Body of pancreas (tissue), 4 donors: ENCODE data around the gene SBK3. TPM values are rescaled to one million over a fixed set of nuclear protein-coding genes. Genes with fewer than 3 reads are reported as not detected.

Experiments
- ATAC-seq: fragments of 150-250 bp; one replicate; pipeline ENCODE4 v1.9.1; 2016
- DNase-seq, 4 donors: peaks; one replicate each; pipeline ENCODE4 v3.0.0-alpha.2; 2019
- H3K27ac ChIP-seq, 4 donors: fragments of 200-600 bp; sonication (generic); 1 replicate in 3 of 4; 2 replicates in 1 of 4; pipeline versions ENCODE4 v1.5.1 to v1.6.1; 2016 to 2019; ENCODE audit warnings: mild to moderate bottlenecking in 1 of 4, mixed read lengths in 1 of 4, moderate library complexity in 1 of 4
- H3K27me3 ChIP-seq, 2 donors: fragments of 200-600 bp; sonication (generic); one replicate each; pipeline ENCODE4 v1.6.0; 2016; ENCODE audit warnings: mild to moderate bottlenecking in 1 of 2
- H3K36me3 ChIP-seq, 2 donors: fragments of 200-600 bp; sonication (generic); replicated peaks in 1 of 2; 2 replicates each; pipeline ENCODE4 v1.5.1; 2016; ENCODE audit warnings: low read depth in 2 of 2; ENCODE audit not compliant: insufficient read depth in 1 of 2
- H3K4me1 ChIP-seq: fragments of 200-600 bp; sonication (generic); one replicate; pipeline ENCODE4 v1.6.0; 2016
- H3K4me3 ChIP-seq, 2 donors: fragments of 200-600 bp; sonication (generic); 1 replicate in 1 of 2; 2 replicates in 1 of 2; pipeline ENCODE4 v1.5.1; 2016 to 2019
- H3K9me3 ChIP-seq, 3 donors: fragments of 200-600 bp; sonication (generic); 1 replicate in 2 of 3; 2 replicates in 1 of 3; pipeline ENCODE4 v1.5.1; 2016
- CTCF ChIP-seq, 7 experiments: fragments of 450-650 bp in 4 of 7; fragments of 200-600 bp in 3 of 7; sonication (generic) in 3 of 7; IDR thresholded peaks; one replicate each; pipeline ENCODE4 v1.5.1; 2016 to 2019; ENCODE audit warnings: antibody characterized with exemption in 7 of 7
- POLR2A ChIP-seq, 3 donors: fragments of 450-650 bp; IDR thresholded peaks; one replicate each; pipeline ENCODE4 v1.6.1; 2016; ENCODE audit warnings: antibody characterized with exemption in 3 of 3, mild to moderate bottlenecking in 2 of 3
- WGBS, 2 donors: methylation state at CpG; one replicate each; pipeline ENCODE4 v1.1.5; 2017; 5-methylcytosine and 5-hydroxymethylcytosine counted together
- intact Hi-C: fragments of 100-400 bp; cut with DNase I; formaldehyde crosslinking; loops from one replicate; pipeline ENCODE4 v1.15.1; 2023
- total RNA-seq, 2 donors: library from RNA; depleted of rRNA; stranded (reverse); fragments of >200 nt; gene quantifications; one replicate each; pipeline ENCODE4 v1.1.0, GENCODE V29; 2016

The SBK3 gene
- total RNA-seq, 2 donors from 2014 or later: not detected

- Histone ChIP-seq H3K27me3 (peaks cover 0 to 3% of the 10 kb centered on the region in 2 donors), H3K4me1 (peaks cover 16% of the 10 kb centered on the region), H3K36me3 (no peaks in the 10 kb centered on the region), H3K27ac (peak overlapping the region; percentile 42 to 77 (median 60)), H3K4me3 (no peak overlapping the region), H3K9me3 (no peaks in the 10 kb centered on the region)
- WGBS, 2 donors: 44 to 55% methylated on average over 12 of the region's 12 CpGs
- peak; percentile 36 to 80 (median 74) for DNase-seq
- TF ChIP-seq CTCF (IDR thresholded peaks at IDR 0.05) (no peak), POLR2A (IDR thresholded peaks at IDR 0.05) (peak; percentile 38 to 78 (median 70))
- peak; percentile 85 for ATAC-seq
- intact Hi-C loops: no loop called here
Measured at GRCh38 chr19:55563261-55563690, 17.9 kb upstream of the SBK3 start.

DNA sequence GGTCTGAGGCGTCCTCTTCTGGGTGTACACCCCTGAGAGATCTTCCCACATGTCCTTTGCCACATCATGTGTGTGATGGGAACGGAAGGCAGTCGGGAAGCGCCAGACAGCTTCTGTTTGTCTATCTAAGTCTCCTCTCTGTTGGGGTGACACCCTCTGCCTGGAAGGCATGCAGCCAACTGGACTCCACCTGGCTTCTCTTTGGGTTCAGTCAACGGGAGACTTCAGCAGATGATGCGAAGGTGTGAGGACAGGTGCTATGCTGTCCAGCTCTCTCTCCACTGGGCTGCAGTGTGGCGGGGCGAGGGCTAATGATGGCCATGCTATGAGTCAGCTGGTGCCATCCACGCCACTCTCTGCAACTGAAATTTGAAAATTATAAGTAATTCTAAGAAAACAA is 14.3 kb upstream of the SBK3 start:
- 71 to 83% methylated on average over 7 to 9 of the region's 9 CpGs for WGBS, 2 donors
- Histone ChIP-seq H3K27ac (no peak overlapping the region), H3K9me3 (no peaks in the 10 kb centered on the region), H3K4me1 (peaks cover 13% of the 10 kb centered on the region), H3K27me3 (peaks cover 0 to 3% of the 10 kb centered on the region in 2 donors), H3K4me3 (no peak overlapping the region), H3K36me3 (no peaks in the 10 kb centered on the region)
- intact Hi-C loops: no loop called here
- ATAC-seq: no peak
- no peak for DNase-seq
- TF ChIP-seq CTCF (IDR thresholded peaks at IDR 0.05) (no peak), POLR2A (IDR thresholded peaks at IDR 0.05) (no peak)

- intact Hi-C loops: no loop called here
- peaks cover 5% of the 10 kb centered on the region for H3K4me1 ChIP-seq
- ATAC-seq (no peak), DNase-seq (peak in 3 of 4 donors; percentile 16 to 43 (median 34))
- no peak for TF ChIP-seq POLR2A (IDR thresholded peaks at IDR 0.05)
- no peak for TF ChIP-seq CTCF (IDR thresholded peaks at IDR 0.05)
- no peak overlapping the region for H3K4me3 ChIP-seq
- WGBS, 2 donors: 49 to 80% methylated on average over 5 to 8 of the region's 8 CpGs
- H3K36me3 ChIP-seq: no peaks in the 10 kb centered on the region
- no peak overlapping the region for H3K27ac ChIP-seq
- peaks cover 0 to 3% of the 10 kb centered on the region in 2 donors for H3K27me3 ChIP-seq
- no peaks in the 10 kb centered on the region for H3K9me3 ChIP-seq
Measured at GRCh38 chr19:55554741-55555152, 9.4 kb upstream of the SBK3 start.

DNA sequence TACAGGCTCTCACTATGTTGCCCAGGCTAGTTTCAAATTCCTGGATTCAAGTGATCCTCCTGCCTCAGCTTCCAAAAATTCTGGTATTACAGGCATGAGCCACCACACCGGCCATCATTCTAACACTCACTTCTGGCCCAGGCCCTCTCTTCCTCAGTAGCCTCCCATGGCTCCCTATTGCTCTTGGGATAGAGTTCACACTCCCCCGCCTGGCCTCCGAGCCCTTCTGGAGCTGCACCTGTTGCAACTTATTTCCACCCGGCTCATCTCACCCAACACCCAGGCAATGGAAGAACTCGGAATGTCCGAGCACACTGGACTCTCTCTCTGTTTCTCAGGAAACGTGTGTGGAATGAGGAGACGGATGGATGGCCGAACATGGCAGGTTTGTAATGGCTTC is 9.0 kb upstream of the SBK3 start:
- intact Hi-C loops: no loop called here
- H3K27me3 ChIP-seq: peaks cover 0 to 1% of the 10 kb centered on the region in 2 donors
- H3K27ac ChIP-seq: no peak overlapping the region
- DNase-seq: no peak
- H3K4me1 ChIP-seq: peaks cover 9% of the 10 kb centered on the region
- H3K4me3 ChIP-seq: no peak overlapping the region
- H3K9me3 ChIP-seq: no peaks in the 10 kb centered on the region
- WGBS, 2 donors: 85 to 86% methylated on average over 9 of the region's 9 CpGs
- ATAC-seq: no peak
- TF ChIP-seq CTCF (IDR thresholded peaks at IDR 0.05) (no peak), POLR2A (IDR thresholded peaks at IDR 0.05) (no peak)
- H3K36me3 ChIP-seq: no peaks in the 10 kb centered on the region
